T47D (cell line): ENCODE data around the gene PLCXD1.

Source experiments
- DNase-seq, 2 experiments: peaks; one replicate each; pipeline versions ENCODE4 v3.0.0 to v3.0.0-alpha.2; 2011 to 2012; ENCODE audit warnings: low read depth in 1 of 2, low spot score in 1 of 2
- JUND ChIP-seq: IDR thresholded peaks from 2 replicates; pipeline ENCODE4 v1.6.1; 2012; ENCODE audit warnings: low read depth
- in situ Hi-C: cut with HindIII; loops from 2 replicates; pipeline ENCODE4 v1.10.0; 2016; ENCODE audit warnings: low sequenced_read_pairs, low pct_unique_long_range_greater_than_20kb

PLCXD1 gene

GRCh38 chrX:340641-341423 lies 59.7 kb downstream of the PLCXD1 start:
- no peak for TF ChIP-seq JUND
- in situ Hi-C loops = no loop called here
- no peak for DNase-seq

DNA sequence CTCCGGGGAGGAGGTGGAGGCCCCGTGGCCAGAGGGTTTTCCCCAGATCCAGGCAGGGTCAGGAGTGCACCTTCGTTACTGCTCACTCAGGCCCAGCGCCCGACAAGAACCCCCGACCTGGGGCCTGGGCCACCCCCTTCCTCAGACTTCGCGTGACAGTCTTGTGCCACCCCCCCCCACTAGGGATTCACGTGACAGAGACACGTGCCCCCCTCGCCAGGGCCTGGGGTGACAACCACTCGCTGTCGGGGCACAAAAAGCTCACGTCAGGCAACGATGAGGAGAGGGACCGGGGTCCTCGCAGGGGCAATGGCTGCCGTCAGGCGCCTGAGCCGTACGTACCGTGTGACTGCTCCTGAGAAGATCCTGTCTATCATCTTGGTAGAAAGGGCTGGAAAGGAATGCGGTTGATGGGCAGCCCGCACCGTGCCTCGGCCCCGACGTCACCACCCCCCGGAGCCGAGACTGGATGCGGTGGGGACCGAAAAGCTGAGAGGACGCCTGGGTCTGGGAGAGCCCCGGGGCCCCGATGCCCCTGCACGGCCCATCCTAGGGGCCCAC lies 60.4 kb downstream of the PLCXD1 start:
- in situ Hi-C loops = no loop called here
- no peak for TF ChIP-seq JUND
- no peak for DNase-seq

GRCh38 chrX:344371-344901 lies 63.3 kb downstream of the PLCXD1 start:
- in situ Hi-C loops = no loop called here
- DNase-seq = no peak
- TF ChIP-seq JUND = no peak

GRCh38 chrX:345020-345925 lies 64.1 kb downstream of the PLCXD1 start:
- no peak for DNase-seq
- in situ Hi-C loops = no loop called here

GRCh38 chrX:346034-346813 lies 65.0 kb downstream of the PLCXD1 start:
- in situ Hi-C loops = no loop called here
- no peak for DNase-seq
- TF ChIP-seq JUND = no peak

More at GRCh38 chrX:345020-345925, 64.1 kb downstream of the PLCXD1 start:
- no peak for TF ChIP-seq JUND

DNA sequence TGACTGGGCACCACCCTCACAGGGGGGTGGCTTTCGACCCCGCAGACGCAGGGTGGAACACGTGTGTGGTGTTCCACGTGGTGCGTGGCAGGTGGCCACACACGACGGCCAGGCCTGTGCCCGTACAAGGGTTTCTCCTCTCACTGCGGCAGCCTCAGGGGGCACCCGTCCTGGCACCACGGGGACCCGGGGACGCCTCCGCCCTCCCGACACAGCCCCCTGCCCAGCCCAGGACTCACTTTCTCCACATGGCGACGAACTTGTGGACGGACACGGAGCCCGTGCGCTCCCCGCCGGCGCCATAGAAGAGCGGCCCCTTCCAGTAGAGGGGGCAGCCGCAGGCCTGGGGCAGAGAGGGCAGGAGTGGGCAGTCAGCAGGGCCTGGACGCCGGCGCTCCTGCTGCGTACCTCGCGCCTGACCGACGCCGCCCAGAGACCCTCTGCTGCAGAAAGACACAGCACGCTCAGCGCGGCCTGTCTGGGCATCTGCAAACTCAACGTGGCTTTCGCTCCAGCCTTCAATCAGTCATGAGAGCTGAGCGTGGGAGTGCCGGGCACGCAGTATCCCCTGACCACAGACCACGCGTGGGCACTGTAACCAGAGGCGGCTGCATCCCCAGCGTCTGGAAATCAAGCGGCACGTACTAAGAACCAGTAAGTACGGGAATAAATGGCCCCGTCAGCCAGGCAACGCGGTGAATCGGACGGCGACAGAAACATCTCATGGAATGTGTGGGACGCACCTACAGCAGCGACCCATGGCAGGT lies 66.4 kb downstream of the PLCXD1 start:
- in situ Hi-C loops = no loop called here
- no peak for DNase-seq

GRCh38 chrX:348461-349117 lies 67.4 kb downstream of the PLCXD1 start:
- TF ChIP-seq JUND = no peak
- in situ Hi-C loops = no loop called here
- no peak for DNase-seq

More for the DNA sequence above, 66.4 kb downstream of the PLCXD1 start:
- no peak for TF ChIP-seq JUND

GRCh38 chrX:349196-349595 lies 68.0 kb downstream of the PLCXD1 start:
- no peak for TF ChIP-seq JUND
- no peak for DNase-seq
- in situ Hi-C loops = no loop called here

DNA sequence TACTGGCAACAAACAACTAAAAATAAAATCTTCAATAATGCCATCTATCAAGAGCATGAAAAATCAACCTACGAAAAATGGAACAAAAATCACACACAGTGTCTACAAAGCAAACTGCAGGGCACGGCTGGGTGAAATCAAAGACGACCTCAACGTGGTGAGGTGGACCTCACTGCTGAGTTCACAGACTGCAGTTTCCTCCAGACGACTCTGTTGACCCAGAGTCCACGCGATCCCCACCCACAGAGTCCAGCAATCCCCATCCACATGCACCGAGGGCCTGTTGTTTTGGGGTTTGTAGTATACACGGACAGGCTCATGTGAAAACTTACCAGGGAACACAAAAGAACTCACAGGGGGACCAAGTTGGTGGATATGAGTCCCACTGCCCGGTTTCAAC lies 68.5 kb downstream of the PLCXD1 start:
- DNase-seq = no peak
- in situ Hi-C loops = no loop called here
- no peak for TF ChIP-seq JUND

DNA sequence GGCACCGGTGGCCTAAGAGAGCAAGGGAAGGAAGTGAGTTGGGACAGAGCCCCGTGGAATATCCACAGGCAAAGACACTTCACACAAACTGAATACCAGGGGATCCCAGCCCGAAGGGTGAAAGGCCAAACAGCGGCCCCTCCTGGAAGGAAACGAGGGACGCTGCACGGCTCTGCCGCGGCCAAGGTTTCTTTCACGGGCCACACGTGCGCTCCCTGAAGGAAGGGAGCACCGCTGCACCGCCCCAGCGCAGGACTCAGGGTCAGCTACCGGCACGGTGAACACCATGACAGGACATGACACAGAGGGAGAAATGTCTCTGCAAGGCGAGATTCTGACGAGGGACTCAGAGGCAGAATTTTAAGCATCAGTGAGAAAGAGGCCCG lies 69.0 kb downstream of the PLCXD1 start:
- in situ Hi-C loops = no loop called here
- TF ChIP-seq JUND = no peak
- no peak for DNase-seq
